NCI-H524 (cell line): ENCODE data around the gene CRYBG1.
"Not testable (repeated sequence)": the region's sequence is repeated elsewhere in the genome, so short reads cannot be mapped to it uniquely, and the experiment has no call there.

ENCODE experiments used
- DNase-seq, 2 experiments: peaks; one replicate each; lab custom pipeline; 2025; lab: John Stamatoyannopoulos, UW

CRYBG1 gene

DNA sequence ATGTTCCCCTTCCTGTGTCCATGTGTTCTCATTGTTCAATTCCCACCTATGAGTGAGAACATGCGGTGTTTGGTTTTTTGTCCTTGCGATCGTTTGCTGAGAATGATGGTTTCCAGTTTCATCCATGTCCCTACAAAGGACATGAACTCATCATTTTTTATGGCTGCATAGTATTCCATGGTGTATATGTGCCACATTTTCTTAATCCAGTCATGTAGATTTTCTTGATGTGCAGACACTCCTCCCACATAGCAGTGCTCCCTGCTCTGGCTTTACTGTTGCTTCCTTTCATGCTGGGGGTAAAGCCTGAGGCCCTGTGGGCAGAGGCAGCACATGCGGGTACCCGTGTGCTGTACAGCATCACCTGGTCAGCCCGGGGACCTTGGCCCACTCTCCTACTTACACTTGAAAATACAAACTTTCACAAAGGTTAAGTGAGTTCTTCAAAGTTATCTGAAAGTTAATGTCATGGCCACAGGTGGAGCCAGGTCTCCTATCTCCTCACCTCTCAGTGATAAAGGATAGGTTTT lies 188.5 kb downstream of the CRYBG1 start:
- not testable (repeated sequence) for DNase-seq

GRCh38 chr6:106549521-106549920 lies 189.0 kb downstream of the CRYBG1 start:
- peak in 1 of 2 experiments; percentile 55 for DNase-seq

GRCh38 chr6:106551155-106551554 lies 190.6 kb downstream of the CRYBG1 start:
- DNase-seq: no peak

- no peak for DNase-seq
These were observed 192.9 kb downstream of the CRYBG1 start for GRCh38 chr6:106553440-106553839.

DNA sequence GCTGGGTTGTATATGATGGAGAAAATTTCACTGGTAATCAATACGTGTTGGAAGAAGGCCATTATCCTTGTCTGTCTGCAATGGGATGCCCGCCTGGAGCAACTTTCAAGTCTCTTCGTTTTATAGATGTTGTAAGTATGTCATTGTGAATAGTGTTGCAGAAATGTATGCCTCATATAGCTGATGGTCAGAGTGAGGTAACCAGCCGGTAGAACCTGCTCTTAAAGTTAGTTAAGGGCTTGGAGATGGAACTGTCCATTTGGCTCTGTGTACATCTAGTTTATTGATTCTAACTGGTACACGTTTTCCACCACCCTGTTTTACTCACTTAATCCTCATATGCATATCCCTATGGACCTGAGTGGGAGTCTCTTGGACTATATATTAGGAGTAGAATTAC lies 195.2 kb downstream of the CRYBG1 start:
- no peak for DNase-seq

DNA sequence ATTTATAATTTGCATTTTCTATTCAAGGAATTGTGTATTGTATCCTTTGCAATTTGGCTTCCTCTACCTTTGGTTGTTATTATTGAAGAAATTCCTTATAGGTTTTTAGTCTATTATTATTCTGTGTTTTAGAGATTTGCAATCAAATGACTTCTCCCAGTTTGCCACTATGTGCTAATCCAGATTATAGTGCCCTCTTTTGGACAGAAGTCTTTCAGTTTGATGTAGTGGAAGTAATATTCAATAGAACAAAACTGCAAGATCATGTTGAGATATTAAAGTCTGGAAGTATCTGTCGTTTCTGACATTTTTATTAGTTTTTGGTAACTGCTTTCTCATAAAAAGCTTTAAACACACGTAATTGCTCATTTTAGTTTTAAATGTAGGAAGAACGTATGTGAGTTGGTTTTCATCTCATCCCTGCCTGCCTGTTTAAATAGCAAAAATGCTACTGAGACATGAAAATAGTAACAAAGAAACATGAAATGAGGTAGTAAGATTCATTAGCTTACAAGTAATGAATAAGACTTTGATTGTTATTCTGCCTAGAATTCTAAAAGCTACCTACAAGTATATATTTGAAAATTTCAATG lies 195.9 kb downstream of the CRYBG1 start:
- DNase-seq: peak in 1 of 2 experiments; percentile 35

GRCh38 chr6:106557837-106558236 lies 197.3 kb downstream of the CRYBG1 start:
- DNase-seq: no peak

DNA sequence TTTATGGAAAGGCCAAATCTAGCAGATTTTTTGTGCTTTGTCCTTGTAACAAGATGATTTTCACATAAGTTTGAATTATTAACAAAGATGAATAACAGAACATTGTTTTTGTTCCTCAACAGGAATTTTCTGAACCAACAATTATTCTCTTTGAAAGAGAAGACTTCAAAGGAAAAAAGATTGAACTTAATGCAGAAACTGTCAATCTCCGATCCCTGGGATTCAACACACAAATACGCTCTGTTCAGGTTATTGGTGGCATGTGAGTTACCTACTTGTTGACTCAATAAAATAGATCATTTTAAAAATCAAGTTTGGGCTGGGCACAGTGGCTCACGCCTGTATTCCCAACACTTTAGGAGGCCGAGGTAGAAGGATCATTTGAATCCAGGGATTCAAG lies 197.8 kb downstream of the CRYBG1 start:
- DNase-seq: no peak

- DNase-seq: not testable (repeated sequence)
These were observed 199.1 kb downstream of the CRYBG1 start for GRCh38 chr6:106559659-106560058.

DNA sequence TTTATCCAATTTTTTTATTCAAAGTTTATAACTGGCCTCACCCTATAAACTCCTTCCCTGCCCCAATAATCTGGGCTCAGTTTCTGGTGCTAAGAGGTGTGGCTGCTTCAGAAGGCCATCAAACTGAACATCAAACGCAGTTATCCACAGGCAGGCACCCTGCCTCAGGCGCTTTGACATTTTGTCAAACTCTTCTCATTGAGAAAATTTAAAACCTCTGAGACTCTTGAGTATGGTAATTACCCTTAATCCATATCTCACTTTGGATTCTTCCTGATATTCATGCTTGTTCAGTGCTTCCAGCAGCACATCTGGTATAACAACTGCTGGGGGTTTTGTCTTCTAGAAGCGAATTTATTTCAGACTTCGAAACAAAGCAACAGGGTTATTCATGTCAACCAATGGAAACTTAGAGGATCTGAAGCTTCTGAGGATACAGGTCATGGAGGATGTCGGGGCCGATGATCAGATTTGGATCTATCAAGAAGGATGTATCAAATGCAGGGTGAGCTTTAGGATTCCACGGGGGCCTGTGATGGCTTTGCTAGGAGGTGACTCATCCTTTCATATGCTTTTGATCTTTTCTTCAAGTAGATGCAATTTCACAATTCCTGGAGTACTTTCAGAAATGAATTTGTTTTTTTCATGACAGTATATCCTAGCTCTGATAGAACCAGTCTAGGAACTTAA lies 200.6 kb downstream of the CRYBG1 start:
- DNase-seq: no peak

- no peak for DNase-seq
These were observed 201.3 kb downstream of the CRYBG1 start for GRCh38 chr6:106561686-106562405.

- DNase-seq: no peak
These were observed 203.1 kb downstream of the CRYBG1 start for GRCh38 chr6:106563614-106564013.

- no peak for DNase-seq
These were observed 204.0 kb downstream of the CRYBG1 start for GRCh38 chr6:106564476-106564875.

GRCh38 chr6:106568530-106568929 lies 208.0 kb downstream of the CRYBG1 start:
- no peak for DNase-seq

DNA sequence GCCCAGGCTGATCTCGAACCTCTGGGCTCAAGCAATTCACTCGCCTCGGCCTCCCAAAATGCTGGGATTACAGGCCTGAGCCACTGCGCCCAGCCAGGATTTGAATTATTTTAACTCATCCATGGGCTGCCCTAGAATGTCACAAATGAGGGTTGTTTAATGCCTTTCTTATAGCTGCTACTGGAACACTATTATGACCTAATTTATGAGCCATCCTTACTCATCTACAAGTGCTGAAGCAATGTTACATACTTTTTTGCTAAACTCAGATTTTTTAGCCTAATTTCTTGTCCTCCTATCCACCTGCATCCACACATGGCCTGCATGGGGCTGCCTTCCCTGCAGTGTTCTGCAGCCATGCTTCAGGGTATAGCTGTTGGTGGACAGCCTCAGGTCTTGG lies 208.9 kb downstream of the CRYBG1 start:
- no peak for DNase-seq

DNA sequence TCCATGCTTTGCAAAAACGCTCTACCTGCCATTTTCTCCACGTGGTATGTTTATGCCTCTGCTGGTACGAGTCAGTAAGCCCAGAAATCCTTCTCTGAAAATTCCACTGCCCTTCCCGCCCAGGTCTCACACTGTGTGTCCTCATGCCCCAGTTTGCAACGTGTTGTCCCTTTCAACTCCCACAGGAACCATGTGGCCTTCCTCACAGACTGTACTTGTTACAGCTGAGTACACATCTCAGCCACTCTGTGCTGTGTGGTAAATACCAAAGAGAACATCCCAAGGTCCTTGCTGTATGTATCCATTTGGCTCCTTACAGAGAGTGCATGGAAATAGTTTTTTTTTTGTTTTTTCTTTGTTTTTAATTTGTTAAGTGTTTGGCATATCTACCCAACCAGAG lies 211.9 kb downstream of the CRYBG1 start:
- DNase-seq: no peak

DNA sequence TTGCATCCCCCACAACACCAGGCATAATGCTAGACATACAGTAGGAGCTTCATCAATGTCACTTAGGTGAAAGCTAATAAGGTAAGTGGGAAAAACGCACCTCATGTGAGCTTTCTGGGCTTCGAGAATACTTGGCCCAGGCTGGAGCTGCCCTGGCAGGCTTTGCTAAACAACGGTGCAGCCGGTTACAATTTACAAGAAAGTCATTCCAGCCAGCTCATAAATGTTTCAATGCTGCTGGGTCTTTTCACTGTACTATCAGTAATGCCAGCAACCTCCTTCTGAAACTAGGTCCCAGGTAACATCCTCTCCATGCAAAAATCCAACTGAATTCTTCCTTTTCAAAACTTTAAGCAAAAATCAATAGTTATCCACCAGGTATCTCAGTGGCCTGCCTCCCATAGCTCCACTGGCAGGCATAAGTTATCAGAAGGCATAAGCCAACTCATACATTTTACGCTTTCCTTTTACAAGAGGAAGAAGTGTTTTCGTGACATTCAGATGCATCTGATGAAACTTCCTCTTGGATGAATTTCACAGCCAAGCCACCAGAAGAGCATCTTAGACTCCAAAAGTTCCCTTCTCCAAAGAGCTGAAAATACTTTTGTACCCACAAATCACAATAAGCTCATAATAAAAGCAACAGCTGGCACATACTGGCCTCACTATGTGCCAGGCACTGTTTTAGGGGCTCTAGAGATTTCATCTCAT lies 212.5 kb downstream of the CRYBG1 start:
- no peak for DNase-seq

GRCh38 chr6:106574741-106575458 lies 214.4 kb downstream of the CRYBG1 start:
- no peak for DNase-seq

- no peak for DNase-seq
These were observed 218.8 kb downstream of the CRYBG1 start for GRCh38 chr6:106579281-106579680.

- DNase-seq: no peak
These were observed 221.0 kb downstream of the CRYBG1 start for GRCh38 chr6:106581468-106581867.

DNA sequence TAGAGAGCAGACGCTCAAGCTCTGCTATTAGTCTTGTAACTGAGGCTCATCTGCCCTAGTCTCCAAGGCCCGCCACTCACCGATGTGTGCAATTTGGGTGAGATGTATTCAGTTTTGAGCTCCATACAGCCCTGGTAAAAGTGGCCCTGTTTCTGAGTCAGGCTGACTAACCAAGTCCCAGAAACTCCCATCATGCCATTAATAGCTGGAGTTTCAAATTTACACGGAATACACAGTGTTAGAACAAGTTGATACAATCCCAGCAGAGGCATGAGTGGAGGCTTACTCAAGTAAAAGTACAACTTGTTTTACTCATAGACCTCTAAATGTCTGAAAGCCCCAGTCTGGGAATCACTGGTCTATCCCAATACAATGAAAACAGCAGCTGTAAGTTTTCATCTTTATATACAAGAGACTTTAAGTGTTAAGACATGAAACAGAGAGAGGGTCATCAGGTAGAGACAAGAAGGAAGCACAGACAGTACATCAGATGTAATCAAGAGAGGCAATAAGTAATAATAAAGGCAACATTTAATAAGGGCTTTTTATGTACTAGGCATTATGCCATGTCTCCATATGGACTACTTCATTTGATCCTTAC lies 226.4 kb downstream of the CRYBG1 start:
- DNase-seq: no peak
